ENCODE results near the gene POLN.

GRCh38 chr4:2172627-2173231 is 69.2 kb downstream of the POLN start:
- TF ChIP-seq CTCF (conservative IDR thresholded peaks at IDR 0.05; ENCODE audit: low read depth, low read length): no peak
- no peak for TF ChIP-seq EZH2 (IDR thresholded peaks at IDR 0.05; ENCODE audit: low read length, unreplicated experiment)
- TF ChIP-seq EZH2phosphoT487 (IDR thresholded peaks at IDR 0.05; ENCODE audit: borderline replicate concordance, low read length): no peak

All from PC-3 (cell line).